Putamen (tissue), 1 donor: ENCODE measurements around the gene UCK1.
"Not testable (repeated sequence)": the region's sequence is repeated elsewhere in the genome, so short reads cannot be mapped to it uniquely, and the experiment has no call there.

Experiments used
- DNase-seq: peaks from one replicate; pipeline ENCODE4 v3.0.0-alpha.2; 2016; ENCODE audit warnings: low spot score

The UCK1 gene

GRCh38 chr9:131554087-131554842 is 23.2 kb upstream of the UCK1 start:
- no peak for DNase-seq

GRCh38 chr9:131552030-131552429 is 21.0 kb upstream of the UCK1 start:
- DNase-seq = no peak

- not testable (repeated sequence) for DNase-seq
Observed at GRCh38 chr9:131550465-131550864, 19.4 kb upstream of the UCK1 start.

GRCh38 chr9:131549186-131549585 is 18.1 kb upstream of the UCK1 start:
- DNase-seq = not testable (repeated sequence)

GRCh38 chr9:131546336-131547084 is 15.4 kb upstream of the UCK1 start:
- no peak for DNase-seq

GRCh38 chr9:131545786-131546335 is 14.8 kb upstream of the UCK1 start:
- no peak for DNase-seq

- DNase-seq = no peak
Observed at GRCh38 chr9:131545003-131545785, 14.1 kb upstream of the UCK1 start, which contains the start of gene PRRT1B. PRRT1B (plus strand) TSS chr9:131545523; CDS start chr9:131545616, 93 bp downstream.

GRCh38 chr9:131543141-131543540 is 12.1 kb upstream of the UCK1 start:
- DNase-seq = no peak

- no peak for DNase-seq
Observed at GRCh38 chr9:131539223-131539923, 8.3 kb upstream of the UCK1 start.

GRCh38 chr9:131537946-131538345 is 6.9 kb upstream of the UCK1 start:
- DNase-seq = no peak

- no peak for DNase-seq
Observed at GRCh38 chr9:131534721-131535237, 3.7 kb upstream of the UCK1 start.

- no peak for DNase-seq
Observed at GRCh38 chr9:131530546-131530919, 530 bp downstream of the UCK1 start.

- DNase-seq = no peak
Observed at GRCh38 chr9:131529597-131530545, 1.2 kb downstream of the UCK1 start.

GRCh38 chr9:131528886-131529505 is 2.1 kb downstream of the UCK1 start:
- DNase-seq = no peak

GRCh38 chr9:131528186-131528585 is 2.9 kb downstream of the UCK1 start:
- DNase-seq = no peak

GRCh38 chr9:131525643-131526565 is 5.2 kb downstream of the UCK1 start:
- peak; percentile 70 for DNase-seq

- DNase-seq = no peak
Observed at GRCh38 chr9:131524665-131525315, 6.3 kb downstream of the UCK1 start.
